PC-3 (cell line): ENCODE measurements around the gene ASPDH.

Experiments used
- EZH2 ChIP-seq: fragments of 300-600 bp; sonication (generic); IDR thresholded peaks from one replicate; pipeline ENCODE4 v1.6.1; 2017; ENCODE audit warnings: antibody characterized with exemption, mild to moderate bottlenecking, low read length; ENCODE audit not compliant: unreplicated experiment
- EZH2phosphoT487 ChIP-seq: fragments of 300-600 bp; sonication (generic); IDR thresholded peaks from 2 replicates; pipeline ENCODE4 v1.6.1; 2018; ENCODE audit warnings: mild to moderate bottlenecking, antibody characterized with exemption, low read length, borderline replicate concordance
- TF ChIP-seq, protein P1 (sequence below): fragments of 300-600 bp; sonication (generic); conservative IDR thresholded peaks from 2 replicates; pipeline ENCODE4 v1.5.1; 2017; ENCODE audit warnings: antibody characterized with exemption, low read depth, mild to moderate bottlenecking, low read length

DNA sequence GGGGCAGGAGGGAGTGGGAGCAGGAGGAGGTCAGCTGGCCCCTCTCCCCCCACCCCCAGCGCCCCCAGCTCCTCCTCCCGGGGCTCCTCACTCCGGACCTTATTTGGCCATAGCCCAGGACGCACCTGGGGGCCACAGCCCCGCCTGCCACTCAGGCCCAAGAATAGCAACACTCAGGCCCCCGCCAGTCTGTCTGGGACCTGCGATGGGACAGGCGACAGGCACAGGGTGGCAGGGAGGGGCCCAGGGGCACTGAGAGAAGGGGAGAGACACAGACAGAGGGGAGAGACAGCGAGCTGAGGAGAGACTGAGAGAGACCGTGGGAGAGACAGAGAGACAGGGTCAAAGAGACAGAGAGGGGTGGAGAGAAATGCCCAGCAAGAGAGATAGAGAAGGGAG, 13.0 kb downstream of the ASPDH start:
- TF ChIP-seq EZH2phosphoT487 (no peak), EZH2 (no peak)
- TF ChIP-seq, protein P1, sequence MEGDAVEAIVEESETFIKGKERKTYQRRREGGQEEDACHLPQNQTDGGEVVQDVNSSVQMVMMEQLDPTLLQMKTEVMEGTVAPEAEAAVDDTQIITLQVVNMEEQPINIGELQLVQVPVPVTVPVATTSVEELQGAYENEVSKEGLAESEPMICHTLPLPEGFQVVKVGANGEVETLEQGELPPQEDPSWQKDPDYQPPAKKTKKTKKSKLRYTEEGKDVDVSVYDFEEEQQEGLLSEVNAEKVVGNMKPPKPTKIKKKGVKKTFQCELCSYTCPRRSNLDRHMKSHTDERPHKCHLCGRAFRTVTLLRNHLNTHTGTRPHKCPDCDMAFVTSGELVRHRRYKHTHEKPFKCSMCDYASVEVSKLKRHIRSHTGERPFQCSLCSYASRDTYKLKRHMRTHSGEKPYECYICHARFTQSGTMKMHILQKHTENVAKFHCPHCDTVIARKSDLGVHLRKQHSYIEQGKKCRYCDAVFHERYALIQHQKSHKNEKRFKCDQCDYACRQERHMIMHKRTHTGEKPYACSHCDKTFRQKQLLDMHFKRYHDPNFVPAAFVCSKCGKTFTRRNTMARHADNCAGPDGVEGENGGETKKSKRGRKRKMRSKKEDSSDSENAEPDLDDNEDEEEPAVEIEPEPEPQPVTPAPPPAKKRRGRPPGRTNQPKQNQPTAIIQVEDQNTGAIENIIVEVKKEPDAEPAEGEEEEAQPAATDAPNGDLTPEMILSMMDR: no peak
